Cerebellar nuclear complex (tissue), 1 donor: ENCODE data around the gene ANKRD33B.
"Not testable (repeated sequence)": the region's sequence is repeated elsewhere in the genome, so short reads cannot be mapped to it uniquely, and the experiment has no call there.

ENCODE experiments used
- DNase-seq, 2 experiments: peaks; one replicate each; lab custom pipeline; 2025; lab: John Stamatoyannopoulos, UW

Gene ANKRD33B

DNA sequence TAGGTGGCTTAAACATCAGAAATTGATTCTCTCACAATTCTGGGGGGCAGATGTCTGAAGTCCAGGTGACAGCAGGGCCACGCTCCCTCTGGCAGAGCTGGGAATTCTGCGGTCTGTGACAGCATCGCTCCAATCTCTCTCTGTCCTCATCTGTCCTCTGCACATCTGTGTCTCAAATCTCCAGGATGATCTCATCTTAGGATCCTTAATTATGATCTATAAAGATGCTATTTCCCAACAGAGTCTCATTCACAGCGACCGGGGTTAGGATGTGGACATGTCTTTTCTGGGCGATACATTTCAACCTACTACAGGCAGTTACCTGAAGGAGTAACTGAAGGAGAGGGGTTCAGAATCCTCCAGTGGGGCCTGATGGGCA lies 31.4 kb downstream of the ANKRD33B start:
- no peak for DNase-seq

DNA sequence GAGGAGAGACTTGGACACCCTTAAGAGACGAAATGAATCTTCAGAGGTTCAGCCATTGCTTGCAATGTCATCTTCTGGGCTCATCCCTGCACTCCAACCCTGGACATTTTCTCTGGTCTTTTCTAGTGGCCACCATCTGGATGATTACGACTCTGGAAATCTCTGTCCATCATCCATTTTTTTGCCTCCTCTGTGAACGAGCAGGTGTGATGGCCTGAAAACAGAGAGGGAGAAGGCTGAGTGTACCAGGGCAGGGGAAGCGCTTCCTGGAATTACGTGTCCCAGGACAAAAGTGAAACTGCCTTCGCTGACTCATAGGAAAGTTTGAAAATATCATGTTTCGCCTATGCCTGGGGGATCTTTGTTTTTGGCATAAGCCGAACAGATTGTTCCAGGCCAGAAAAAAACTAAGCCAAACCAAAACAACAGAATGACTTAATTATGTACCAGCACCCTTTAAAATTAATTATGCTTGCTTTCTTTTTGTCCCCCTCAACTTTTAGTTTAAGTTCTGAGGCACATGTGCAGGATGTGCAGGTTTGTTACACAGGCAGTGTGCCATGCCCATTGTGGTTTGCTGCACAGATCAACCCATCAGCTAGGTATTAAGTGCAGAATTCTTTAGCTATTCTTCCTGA lies 31.9 kb downstream of the ANKRD33B start:
- no peak for DNase-seq

DNA sequence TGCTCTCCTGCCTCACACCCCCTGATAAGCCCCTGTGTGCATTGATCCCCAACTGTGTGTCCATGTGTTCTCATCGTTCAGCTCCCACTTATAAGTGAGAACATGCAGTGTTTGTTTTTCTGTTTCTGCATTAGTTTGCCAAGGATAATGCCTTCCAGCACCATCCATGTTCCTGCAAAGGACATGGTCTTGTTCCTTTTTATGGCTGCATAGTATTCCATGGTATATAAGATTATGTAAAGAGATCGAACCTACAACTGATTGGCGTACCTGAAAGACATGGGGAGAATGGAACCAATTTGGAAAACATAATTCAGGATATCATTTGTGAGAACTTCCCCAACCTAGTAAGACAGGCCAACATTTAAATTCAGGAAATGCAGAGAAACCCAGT lies 32.4 kb downstream of the ANKRD33B start:
- no peak for DNase-seq

DNA sequence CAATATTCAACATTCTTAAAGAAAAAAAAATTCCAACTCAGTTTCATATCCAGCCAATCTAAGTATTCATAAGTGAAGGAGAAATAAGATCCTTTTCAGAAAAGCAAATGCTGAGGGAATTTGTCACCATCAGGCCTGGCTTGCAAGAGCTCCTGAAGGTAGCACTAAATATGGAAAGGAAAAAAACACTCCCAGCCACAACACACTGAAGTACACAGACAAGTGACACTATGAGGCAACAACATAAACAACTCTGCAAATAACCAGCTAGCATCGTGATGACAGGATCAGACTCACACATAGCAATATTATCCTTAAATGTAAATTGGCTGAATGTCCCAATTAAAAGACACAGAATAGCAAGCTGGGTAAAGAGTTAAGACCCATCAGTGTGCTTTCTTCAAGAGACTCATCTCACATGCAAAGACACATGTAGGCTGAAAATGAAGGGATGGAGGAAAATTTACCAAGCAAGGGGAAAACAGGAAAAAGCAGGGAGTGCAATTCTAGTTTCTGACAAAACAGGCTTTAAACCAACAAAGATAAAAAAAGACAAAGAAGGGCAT lies 33.1 kb downstream of the ANKRD33B start:
- DNase-seq = no peak

DNA sequence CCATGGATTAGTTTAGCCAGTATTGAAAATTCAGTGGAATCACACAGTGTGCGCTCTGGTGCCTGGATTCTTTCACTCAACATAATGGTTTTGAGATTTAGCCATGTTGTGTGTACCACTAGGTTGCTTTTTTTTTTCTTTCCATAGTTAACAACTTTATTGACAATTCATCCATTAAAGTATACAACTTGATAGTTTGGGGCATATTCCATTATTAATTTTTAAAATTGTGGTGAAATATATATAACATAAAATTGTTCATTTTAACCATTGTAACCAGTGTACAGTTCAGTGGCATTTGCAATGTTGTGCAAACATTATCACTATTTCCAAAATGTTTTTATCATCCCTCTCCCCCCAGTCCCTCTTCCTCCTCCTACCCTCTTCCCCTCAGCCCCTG lies 35.2 kb downstream of the ANKRD33B start:
- DNase-seq = no peak

DNA sequence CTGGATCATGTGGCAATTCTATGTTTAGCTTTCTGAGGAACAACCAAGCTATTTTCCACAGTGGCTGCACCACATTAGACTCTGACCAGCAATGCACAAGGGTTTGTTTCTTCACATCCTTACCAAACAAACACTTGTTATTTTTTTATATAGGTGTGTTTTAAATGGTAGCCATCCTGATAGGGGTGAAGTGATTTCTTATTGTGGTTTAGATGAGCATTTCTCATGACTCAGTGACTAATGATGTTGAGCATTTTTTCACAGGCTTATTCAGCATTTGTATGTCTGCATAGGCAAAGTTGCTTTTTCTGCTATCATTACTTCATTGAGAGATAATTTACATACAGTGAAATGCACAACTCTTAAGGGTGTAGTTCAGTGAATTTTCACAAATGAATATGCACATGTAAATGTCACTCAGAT lies 36.0 kb downstream of the ANKRD33B start:
- no peak for DNase-seq

DNA sequence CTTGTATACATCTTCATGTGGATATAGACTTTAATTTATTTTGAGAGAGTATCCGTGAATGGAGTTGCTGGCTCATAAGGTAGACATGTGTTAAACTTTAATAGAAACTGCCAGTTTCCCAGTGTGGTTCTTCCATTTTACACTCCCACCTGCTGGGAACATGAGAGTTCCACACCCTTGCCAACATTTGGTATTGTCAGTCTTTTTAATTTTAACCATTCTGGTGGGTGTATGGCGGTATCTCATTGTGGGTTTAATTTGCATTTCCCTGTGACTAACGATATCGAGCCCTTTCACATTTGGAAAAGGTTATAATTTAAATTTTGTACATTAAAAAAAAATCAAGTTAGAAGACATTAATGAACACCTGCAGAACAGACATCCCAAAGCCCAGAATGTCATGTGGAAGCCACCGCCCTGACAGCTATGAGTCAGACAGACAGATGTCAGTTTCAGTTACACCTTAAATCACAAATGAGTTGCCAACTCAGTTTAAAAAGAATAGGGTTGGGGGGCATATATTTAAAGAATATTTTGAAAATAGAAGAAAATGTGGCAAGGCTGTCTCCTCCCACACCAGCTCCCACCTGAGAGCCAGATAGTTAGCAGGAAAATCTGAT lies 36.9 kb downstream of the ANKRD33B start:
- no peak for DNase-seq

DNA sequence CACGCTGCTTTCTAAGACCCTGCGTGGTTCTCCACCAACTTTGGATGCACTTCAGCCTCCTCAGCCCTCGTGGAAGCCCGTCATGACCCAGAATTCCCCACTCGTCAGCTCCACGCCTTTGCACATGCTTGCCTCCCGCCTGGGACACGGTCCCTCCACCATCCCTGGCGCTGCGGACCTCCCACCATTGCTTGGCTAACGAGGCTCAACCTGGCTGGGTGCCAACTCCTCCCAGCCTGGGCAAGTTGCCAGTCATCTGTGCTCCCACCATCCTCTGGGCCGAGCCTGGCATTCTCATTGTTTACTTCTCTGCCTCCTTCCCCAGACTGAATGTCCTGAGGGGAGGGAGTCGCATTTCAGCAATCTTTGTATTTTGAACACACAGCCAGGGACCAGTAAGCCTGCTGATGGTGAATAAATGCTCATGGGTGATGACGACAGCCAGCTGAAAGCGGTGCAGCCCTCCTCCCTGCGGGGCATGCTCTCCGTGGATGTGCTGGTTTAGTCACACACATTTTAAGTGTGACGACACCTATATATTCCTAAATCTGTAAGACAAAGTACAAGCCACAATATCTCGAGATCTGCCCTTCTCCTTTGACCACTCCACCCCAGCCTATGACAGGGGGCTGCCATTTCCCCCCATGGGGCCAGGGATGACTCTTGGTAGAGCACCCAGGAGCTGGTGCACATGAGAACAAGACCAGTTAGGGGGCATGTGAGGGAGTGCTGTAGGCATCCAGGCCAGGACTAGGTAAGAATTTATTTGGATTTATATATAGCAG lies 37.6 kb downstream of the ANKRD33B start:
- peak in 1 of 2 experiments; percentile 24 for DNase-seq

DNA sequence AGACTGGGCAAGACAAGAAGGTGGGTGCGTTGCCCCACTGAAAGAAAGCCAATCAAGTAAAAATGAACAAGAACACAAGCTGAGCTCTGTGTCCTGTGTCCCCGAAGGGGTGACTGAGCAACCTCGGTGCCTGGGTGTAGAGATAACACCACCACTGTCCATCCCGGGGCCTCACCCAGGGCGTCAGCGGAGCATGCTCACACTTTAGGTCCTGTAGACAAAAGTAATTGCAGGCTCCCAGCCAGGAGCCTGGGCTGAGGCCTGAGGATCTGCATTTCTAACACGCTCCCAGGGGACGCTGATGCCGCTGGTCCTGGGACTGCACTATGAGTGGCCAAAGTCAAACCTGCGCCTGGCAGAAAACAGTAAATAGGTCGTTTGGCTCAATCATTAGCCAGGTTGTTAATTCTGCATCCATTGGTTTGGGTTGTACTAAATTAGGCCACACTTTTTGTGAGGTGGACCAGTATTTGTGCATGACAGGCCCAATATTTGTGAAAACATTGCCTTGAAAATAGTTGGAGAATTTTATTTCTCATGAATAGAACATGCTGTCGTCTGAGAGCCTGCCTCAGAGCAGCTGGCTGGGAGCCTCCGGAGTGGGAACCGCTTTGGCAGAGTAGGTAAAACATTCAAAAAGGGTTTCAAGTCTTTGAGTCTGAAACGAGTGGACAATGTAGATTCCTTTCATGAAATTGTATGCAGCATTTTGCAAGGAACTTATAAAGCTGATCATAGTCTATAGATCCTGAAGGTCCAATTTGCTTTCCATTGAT lies 38.3 kb downstream of the ANKRD33B start:
- DNase-seq = peak in 1 of 2 experiments; percentile 25

DNA sequence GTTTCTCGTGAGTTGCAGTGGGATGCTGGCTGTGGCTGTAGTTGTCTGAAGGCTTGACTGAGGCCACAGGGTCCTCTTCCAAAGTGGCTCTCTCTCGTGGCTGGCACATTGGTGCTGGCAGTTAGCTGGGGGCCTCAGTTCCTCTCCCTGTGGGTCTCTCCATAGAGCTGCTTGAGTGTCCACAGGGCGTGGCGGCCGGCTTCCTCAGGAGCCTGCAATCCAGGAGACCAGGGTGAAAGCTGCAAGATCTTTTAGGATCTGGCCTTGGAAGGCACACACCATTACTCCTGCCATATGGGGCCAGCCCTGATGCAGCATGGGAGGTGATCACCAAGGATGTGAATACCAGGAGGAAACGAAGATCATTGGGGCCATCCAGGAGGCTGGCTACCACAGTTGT lies 41.1 kb downstream of the ANKRD33B start:
- no peak for DNase-seq

DNA sequence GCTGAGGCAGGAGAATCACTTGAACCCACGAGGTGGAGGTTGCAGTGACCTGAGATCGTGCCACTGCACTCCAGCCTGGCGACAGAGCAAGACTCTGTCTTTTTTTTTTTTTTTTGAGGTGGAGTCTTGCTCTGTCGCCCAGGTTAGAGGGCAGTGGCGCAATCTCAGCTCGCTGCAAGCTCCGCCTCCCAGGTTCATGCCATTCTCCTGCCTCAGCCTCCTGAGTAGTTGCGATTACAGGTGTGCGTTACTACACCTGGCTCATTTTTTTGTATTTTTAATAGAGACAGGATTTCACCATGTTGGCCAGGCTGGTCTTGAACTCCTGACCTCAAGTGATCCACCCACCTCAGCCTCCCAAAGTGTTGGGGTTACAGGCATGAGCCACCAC lies 42.8 kb downstream of the ANKRD33B start:
- DNase-seq = not testable (repeated sequence)

DNA sequence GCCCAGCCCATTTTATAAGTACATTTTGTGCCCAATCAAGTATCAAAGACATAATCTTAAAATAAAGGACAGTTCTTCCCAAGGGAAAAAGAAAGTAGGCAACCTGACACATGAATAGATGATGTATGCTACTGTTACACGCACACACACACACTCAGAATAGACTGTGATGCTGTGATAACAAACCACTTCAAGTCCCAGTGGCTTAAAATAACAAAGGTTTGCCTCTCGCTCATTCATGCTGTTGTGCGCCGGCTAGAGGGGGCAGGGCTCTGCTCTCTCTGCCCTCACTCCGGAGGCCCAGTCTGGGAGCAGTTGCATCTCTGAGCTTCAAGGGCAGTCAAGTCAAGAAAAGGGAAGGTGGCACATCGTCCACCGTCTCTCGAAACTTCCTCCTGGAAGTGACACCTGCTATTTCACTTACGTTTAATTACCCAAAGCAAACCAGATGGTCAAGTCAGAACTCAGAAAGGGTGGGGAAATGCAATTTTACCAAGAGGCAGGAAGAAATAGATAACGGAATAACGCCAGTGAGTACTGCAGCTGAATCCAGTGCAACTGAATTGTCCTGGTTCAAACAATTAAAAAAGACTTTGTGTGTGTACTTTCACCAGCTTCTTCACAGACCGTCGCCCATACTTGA lies 43.3 kb downstream of the ANKRD33B start:
- DNase-seq = no peak

DNA sequence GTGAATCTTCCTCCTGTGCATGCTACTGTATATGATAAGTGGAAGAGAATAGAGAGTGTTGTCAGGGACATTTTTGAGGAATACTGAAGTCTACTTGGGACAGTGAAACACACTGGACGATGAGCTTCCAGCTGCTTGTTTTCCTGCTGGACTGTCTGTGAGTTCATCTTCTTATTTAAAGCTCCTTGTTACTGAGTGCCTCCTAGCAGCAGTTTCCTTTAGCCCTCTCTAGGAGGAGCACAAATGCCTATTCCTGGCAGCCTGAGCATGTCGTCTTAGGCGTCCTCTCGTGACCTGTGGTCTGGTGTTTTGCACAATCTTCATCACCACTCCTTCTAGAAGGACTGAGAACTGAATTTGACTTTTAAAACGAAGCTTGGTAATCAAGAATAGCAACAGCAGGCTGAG lies 43.8 kb downstream of the ANKRD33B start:
- no peak for DNase-seq

DNA sequence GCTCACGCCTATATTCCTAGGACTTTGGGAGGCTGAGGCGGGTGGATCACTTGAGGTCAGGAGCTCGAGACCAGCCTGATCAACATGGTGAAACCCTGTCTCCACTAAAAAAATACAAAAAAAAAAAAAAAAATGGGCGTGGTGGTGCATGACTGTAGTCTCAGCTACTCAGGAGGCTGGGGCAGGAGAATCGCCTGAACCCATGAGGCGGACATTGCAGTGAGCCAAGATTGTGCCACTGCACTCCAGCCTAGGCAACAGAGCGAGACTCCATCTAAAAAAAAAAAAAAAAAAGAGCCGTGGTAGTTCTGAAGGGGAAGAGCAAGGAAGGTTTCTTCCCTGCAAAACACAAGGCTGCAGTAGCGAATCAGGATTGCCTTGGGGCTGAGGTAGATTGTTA lies 44.2 kb downstream of the ANKRD33B start:
- not testable (repeated sequence) for DNase-seq

DNA sequence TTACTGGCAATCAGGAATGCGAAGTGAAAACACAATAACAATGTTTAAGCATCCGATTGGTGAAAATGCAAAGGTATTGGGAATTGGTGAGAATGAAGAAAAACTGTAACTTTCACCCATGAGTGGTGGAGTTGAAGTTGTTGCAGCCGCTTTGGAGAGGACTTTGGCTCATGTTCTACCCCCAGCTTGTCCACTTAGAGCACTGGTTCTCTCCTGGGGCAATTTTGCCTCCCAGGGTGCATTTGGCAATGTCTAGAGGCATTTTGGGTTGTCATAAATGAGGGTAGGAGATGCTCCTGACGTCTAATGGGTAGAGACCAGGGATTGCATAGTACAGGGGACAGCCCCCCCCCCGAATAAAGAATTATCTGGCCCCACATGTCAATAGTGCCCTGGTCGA lies 46.2 kb downstream of the ANKRD33B start:
- DNase-seq = no peak

DNA sequence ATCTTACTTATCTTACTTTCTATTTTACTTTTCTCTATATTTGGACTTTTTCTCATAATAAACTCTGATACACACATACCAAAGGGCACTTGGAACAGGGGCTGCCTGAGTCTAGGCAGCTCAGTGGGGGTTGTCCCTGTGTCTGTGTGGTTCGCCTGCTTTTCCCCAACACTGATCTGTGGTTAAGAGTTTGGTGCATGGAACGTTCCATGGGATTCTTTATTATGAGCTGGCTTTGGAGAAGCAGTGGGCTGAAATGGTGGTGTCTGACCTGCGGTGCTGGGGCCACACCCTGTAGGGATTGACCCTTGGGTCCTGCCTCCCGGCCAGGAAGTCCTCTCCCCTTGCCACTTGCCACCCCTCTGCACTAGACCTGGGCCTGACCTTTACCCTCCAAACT lies 47.4 kb downstream of the ANKRD33B start:
- DNase-seq = no peak

DNA sequence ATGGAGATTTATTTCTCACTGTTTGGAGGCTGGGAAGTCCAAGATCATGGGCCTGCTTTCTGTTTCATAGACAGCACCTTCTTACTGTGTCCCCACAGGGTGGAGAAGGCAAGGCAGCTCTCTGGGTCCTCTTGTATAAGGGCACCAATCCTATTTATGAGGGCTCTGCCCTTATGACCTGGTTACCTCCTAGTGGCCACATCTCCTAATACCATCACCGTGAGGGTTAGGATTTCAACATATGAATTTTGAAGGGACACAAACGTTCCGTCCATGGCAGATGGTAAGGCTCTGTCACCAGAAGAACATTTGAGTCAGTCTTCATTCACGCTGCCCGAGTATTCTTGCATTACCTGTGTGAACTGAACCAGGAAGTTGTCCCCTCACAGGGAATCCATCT lies 48.4 kb downstream of the ANKRD33B start:
- DNase-seq = no peak

DNA sequence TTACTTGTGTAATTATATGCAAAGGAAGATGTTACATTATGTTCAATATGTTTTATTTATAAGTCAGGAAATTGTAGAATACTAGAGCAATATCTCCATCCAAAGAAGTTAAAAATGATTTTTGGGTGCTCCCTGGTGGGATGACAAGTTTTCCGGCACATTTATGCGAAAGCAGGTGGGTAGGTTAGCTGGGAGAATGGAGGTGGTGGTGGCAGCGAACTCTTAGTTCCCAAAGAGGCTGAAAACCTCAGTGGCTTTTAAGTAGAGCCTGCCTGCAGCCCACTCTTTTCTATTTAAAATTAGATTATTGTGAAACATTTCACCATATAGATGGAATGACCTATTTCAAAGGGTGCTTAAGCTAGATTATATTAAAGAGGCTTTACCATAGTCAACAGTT lies 51.8 kb downstream of the ANKRD33B start:
- no peak for DNase-seq

DNA sequence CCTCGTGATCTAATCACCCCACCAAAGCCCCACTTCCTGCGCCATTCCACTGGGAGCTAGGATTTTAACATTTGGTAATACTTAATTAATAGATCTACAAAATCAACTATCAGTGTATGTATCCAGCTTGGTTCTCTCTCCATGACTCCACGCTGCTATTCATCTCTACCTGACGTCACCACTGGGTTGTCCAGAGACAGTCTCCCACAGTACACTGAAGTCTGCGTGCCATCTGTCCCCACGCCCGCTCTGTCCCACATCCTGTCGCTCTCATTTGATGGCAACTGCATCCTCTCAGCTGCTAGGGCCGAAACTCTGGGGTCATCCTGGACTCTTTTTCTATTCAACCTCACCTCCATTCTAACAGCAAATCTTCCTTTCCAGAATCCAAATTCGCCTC lies 53.2 kb downstream of the ANKRD33B start:
- no peak for DNase-seq

DNA sequence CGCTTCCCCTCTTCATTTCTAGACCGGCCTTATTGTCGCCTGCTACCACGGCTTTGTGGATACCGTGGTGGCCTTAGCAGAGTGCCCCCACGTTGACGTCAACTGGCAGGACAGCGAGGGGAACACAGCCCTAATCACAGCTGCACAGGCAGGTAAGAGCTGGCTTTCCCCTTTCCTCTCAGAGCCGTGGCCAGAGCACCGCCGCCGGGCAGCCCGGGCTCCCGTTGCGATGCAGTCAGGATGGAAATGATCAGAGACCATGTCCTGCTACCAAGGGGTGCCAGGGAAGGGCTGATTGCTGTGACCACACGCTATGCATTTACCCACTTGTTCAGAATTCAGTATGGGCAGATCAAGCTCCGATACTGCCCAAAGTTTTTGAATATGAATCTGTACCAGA lies 54.4 kb downstream of the ANKRD33B start:
- DNase-seq = no peak

DNA sequence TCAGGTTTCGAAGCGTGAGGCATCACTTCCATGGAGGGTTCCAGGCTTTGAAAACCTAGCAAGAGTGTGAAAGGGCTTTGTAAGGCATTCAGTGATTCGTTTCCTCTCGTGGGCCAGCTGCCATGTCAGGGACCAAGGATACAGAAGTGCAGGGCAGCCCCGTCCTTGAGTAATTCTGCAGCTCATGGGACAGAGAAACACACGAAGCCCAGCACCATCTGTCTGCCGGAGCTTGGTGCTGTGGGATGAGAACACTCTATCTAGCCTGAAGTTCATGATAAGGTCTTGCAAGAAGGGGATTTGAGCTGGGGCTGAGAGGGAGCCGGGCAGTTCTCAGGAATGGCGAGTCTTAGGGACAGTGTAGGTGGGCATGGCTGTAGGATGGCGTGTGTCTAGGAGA lies 55.8 kb downstream of the ANKRD33B start:
- DNase-seq = no peak

DNA sequence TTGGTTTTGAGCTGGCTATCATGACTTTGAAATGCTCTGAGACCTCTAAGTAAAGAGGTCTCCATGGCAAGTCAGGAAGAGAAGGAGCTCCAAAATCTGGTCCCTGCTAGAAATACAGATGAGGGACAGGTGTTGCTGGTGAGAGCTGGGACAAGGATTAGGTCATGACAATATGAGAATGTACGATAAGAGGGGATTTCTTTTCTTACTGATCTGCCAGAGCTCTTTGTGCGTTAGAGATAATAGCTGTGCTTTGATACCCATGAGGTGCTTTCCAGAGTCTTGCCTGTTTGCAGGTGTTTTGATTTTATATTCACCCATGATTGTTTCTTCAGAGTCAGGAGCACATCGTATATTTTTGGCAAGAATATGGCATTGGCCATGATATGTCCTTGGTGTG lies 56.5 kb downstream of the ANKRD33B start:
- DNase-seq = no peak
